ENCODE results near the gene ADRA1B.
A peak's percentile ranks its signal among the peaks of the same experiment; 100 is the strongest.

The ADRA1B gene

GRCh38 chr5:159915904-159916840 is at the start of gene ADRA1B:
Gene ADRA1B, plus strand, starts transcription at chr5:159916482. Its CDS starts 424 bp downstream, at chr5:159916906.
- DNase-seq, result peak; percentile 50 to 60
- peak within 1 kb of the TSS; percentile 57 to 75 for H3K4me3 Mint-ChIP-seq
- peak; percentile 91 for ATAC-seq
- no peaks in the 10 kb centered on the region for H3K9me3 Mint-ChIP-seq
- H3K4me1 Mint-ChIP-seq, result peaks cover 7% of the 10 kb centered on the region
- peak within 1 kb of the TSS in 1 of 2 donors; percentile 12 for H3K27ac Mint-ChIP-seq
- H3K27me3 Mint-ChIP-seq, result peaks cover 80% of the 10 kb centered on the region

- H3K27me3 Mint-ChIP-seq, result peaks cover 41% of the 10 kb centered on the region
- H3K4me3 Mint-ChIP-seq, result no peak overlapping the region
- H3K4me1 Mint-ChIP-seq, result no peaks in the 10 kb centered on the region
- no peak overlapping the region for H3K27ac Mint-ChIP-seq
- no peak for DNase-seq
- no peaks in the 10 kb centered on the region for H3K9me3 Mint-ChIP-seq
- no peak for ATAC-seq
Measured at GRCh38 chr5:159873680-159874079, 42.6 kb upstream of the ADRA1B start.

- no peak for DNase-seq
- H3K27me3 Mint-ChIP-seq, result peaks cover 44% of the 10 kb centered on the region
- peaks cover 6% of the 10 kb centered on the region for H3K4me1 Mint-ChIP-seq
- H3K27ac Mint-ChIP-seq, result no peak overlapping the region
- H3K9me3 Mint-ChIP-seq, result no peaks in the 10 kb centered on the region
- no peak overlapping the region for H3K4me3 Mint-ChIP-seq
- ATAC-seq, result no peak
Measured at GRCh38 chr5:159874263-159874662, 42.0 kb upstream of the ADRA1B start.

GRCh38 chr5:159877016-159877415 is 39.3 kb upstream of the ADRA1B start:
- Mint-ChIP-seq H3K27ac (no peak overlapping the region), H3K4me3 (no peak overlapping the region), H3K9me3 (no peaks in the 10 kb centered on the region), H3K4me1 (peaks cover 10% of the 10 kb centered on the region), H3K27me3 (peaks cover 59% of the 10 kb centered on the region)
- no peak for ATAC-seq
- DNase-seq, result no peak

- H3K4me3 Mint-ChIP-seq, result no peak overlapping the region
- H3K27me3 Mint-ChIP-seq, result peaks cover 65% of the 10 kb centered on the region
- peaks cover 10% of the 10 kb centered on the region for H3K4me1 Mint-ChIP-seq
- ATAC-seq, result no peak
- H3K27ac Mint-ChIP-seq, result no peak overlapping the region
- no peak for DNase-seq
- no peaks in the 10 kb centered on the region for H3K9me3 Mint-ChIP-seq
Measured at GRCh38 chr5:159877894-159878448, 38.3 kb upstream of the ADRA1B start.

GRCh38 chr5:159878988-159879471 is 37.3 kb upstream of the ADRA1B start:
- ATAC-seq (no peak), DNase-seq (no peak)
- Mint-ChIP-seq H3K27ac (no peak overlapping the region), H3K4me1 (peaks cover 10% of the 10 kb centered on the region), H3K27me3 (peaks cover 55% of the 10 kb centered on the region), H3K4me3 (no peak overlapping the region), H3K9me3 (no peaks in the 10 kb centered on the region)

- Mint-ChIP-seq H3K9me3 (no peaks in the 10 kb centered on the region), H3K4me1 (peaks cover 10% of the 10 kb centered on the region), H3K27me3 (peaks cover 43% of the 10 kb centered on the region), H3K27ac (no peak overlapping the region), H3K4me3 (no peak overlapping the region)
- no peak for ATAC-seq
- DNase-seq, result no peak
Measured at GRCh38 chr5:159880676-159881075, 35.6 kb upstream of the ADRA1B start.

- Mint-ChIP-seq H3K9me3 (no peaks in the 10 kb centered on the region), H3K4me1 (peaks cover 10% of the 10 kb centered on the region), H3K4me3 (no peak overlapping the region), H3K27ac (peak overlapping the region in 1 of 2 donors; percentile 19), H3K27me3 (peaks cover 41% of the 10 kb centered on the region)
- no peak for DNase-seq
- no peak for ATAC-seq
Measured at GRCh38 chr5:159881967-159882366, 34.3 kb upstream of the ADRA1B start.

- Mint-ChIP-seq H3K9me3 (no peaks in the 10 kb centered on the region), H3K4me1 (peaks cover 10% of the 10 kb centered on the region), H3K4me3 (no peak overlapping the region), H3K27ac (no peak overlapping the region), H3K27me3 (peaks cover 41% of the 10 kb centered on the region)
- DNase-seq, result no peak
- no peak for ATAC-seq
Measured at GRCh38 chr5:159883522-159883950, 32.7 kb upstream of the ADRA1B start.

- Mint-ChIP-seq H3K27ac (no peak overlapping the region), H3K4me1 (no peaks in the 10 kb centered on the region), H3K27me3 (peaks cover 39% of the 10 kb centered on the region), H3K9me3 (no peaks in the 10 kb centered on the region), H3K4me3 (no peak overlapping the region)
- ATAC-seq (no peak), DNase-seq (no peak)
Measured at GRCh38 chr5:159884917-159885620, 31.2 kb upstream of the ADRA1B start.

- Mint-ChIP-seq H3K27me3 (peaks cover 32% of the 10 kb centered on the region), H3K27ac (no peak overlapping the region), H3K4me1 (no peaks in the 10 kb centered on the region), H3K4me3 (no peak overlapping the region), H3K9me3 (no peaks in the 10 kb centered on the region)
- ATAC-seq (no peak), DNase-seq (no peak)
Measured at GRCh38 chr5:159886296-159886695, 30.0 kb upstream of the ADRA1B start.

GRCh38 chr5:159887050-159887449 is 29.2 kb upstream of the ADRA1B start:
- Mint-ChIP-seq H3K4me1 (no peaks in the 10 kb centered on the region), H3K4me3 (no peak overlapping the region), H3K27me3 (peaks cover 24% of the 10 kb centered on the region), H3K9me3 (no peaks in the 10 kb centered on the region), H3K27ac (no peak overlapping the region)
- ATAC-seq (no peak), DNase-seq (no peak)

GRCh38 chr5:159888860-159889259 is 27.4 kb upstream of the ADRA1B start:
- Mint-ChIP-seq H3K4me1 (peaks cover 6% of the 10 kb centered on the region), H3K27ac (no peak overlapping the region), H3K9me3 (no peaks in the 10 kb centered on the region), H3K4me3 (no peak overlapping the region), H3K27me3 (peaks cover 16% of the 10 kb centered on the region)
- no peak for DNase-seq
- ATAC-seq, result no peak

GRCh38 chr5:159890141-159890540 is 26.1 kb upstream of the ADRA1B start:
- no peak overlapping the region for H3K4me3 Mint-ChIP-seq
- H3K9me3 Mint-ChIP-seq, result no peaks in the 10 kb centered on the region
- no peak for ATAC-seq
- H3K27ac Mint-ChIP-seq, result peak overlapping the region in 1 of 2 donors; percentile 7
- no peak for DNase-seq
- peaks cover 6% of the 10 kb centered on the region for H3K4me1 Mint-ChIP-seq
- peaks cover 18% of the 10 kb centered on the region for H3K27me3 Mint-ChIP-seq

GRCh38 chr5:159891371-159891770 is 24.9 kb upstream of the ADRA1B start:
- Mint-ChIP-seq H3K27me3 (peaks cover 25% of the 10 kb centered on the region), H3K9me3 (no peaks in the 10 kb centered on the region), H3K4me1 (peaks cover 6% of the 10 kb centered on the region), H3K27ac (no peak overlapping the region), H3K4me3 (no peak overlapping the region)
- no peak for DNase-seq
- no peak for ATAC-seq

Data from stimulated activated naive CD8-positive, alpha-beta T cell treated with anti-CD3 and anti-CD28 coated beads, Interleukin-15, amount 100 ng/mL, for 72 hours (primary cell).